Hepatocyte (in vitro differentiated cells): Measurements from ENCODE around the gene LGALS12. TPM values are rescaled to one million over a fixed set of nuclear protein-coding genes. Genes with fewer than 3 reads are reported as not detected.

Experiments
- DNase-seq: peaks from one replicate; pipeline ENCODE4 v3.0.0-alpha.2; 2016; ENCODE audit warnings: low spot score
- H2AFZ ChIP-seq: fragments of 200-600 bp; sonication (generic); 2 replicates; pipeline ENCODE4 v1.6.0; 2016; ENCODE audit warnings: antibody characterized with exemption, mild to moderate bottlenecking
- H3K27ac ChIP-seq: fragments of 200-600 bp; sonication (generic); 2 replicates; pipeline ENCODE4 v1.5.1; 2016; ENCODE audit warnings: mild to moderate bottlenecking
- H3K27me3 ChIP-seq: fragments of 200-600 bp; sonication (generic); 2 replicates; pipeline ENCODE4 v1.6.1; 2016
- H3K36me3 ChIP-seq: fragments of 200-600 bp; sonication (generic); replicated peaks from 2 replicates; pipeline ENCODE4 v1.5.1; 2016; ENCODE audit warnings: low read depth; ENCODE audit not compliant: insufficient read depth
- H3K4me1 ChIP-seq: fragments of 200-600 bp; sonication (generic); 2 replicates; pipeline ENCODE4 v1.5.1; 2016; ENCODE audit warnings: mild to moderate bottlenecking, moderate library complexity; ENCODE audit not compliant: insufficient read depth
- H3K4me2 ChIP-seq: fragments of 200-600 bp; sonication (generic); 2 replicates; pipeline ENCODE4 v1.6.0; 2016
- H3K4me3 ChIP-seq: fragments of 200-600 bp; sonication (generic); 2 replicates; pipeline ENCODE4 v1.5.1; 2016; ENCODE audit warnings: mild to moderate bottlenecking
- H3K79me2 ChIP-seq: fragments of 200-600 bp; sonication (generic); 2 replicates; pipeline ENCODE4 v1.6.0; 2017; ENCODE audit warnings: mild to moderate bottlenecking
- H3K9me2 ChIP-seq: fragments of 200-600 bp; sonication (generic); replicated peaks from 2 replicates; pipeline ENCODE4 v1.6.0; 2017; ENCODE audit warnings: mild to moderate bottlenecking; ENCODE audit not compliant: insufficient read depth
- H3K9me3 ChIP-seq: fragments of 200-600 bp; sonication (generic); 2 replicates; pipeline ENCODE4 v1.5.1; 2016; ENCODE audit warnings: low read depth, mild to moderate bottlenecking
- H4K20me1 ChIP-seq: fragments of 200-600 bp; sonication (generic); 2 replicates; pipeline ENCODE4 v1.6.0; 2016; ENCODE audit warnings: mild to moderate bottlenecking; ENCODE audit not compliant: insufficient read depth, poor library complexity, severe bottlenecking
- EZH2 ChIP-seq: fragments of 200-600 bp; sonication (generic); IDR thresholded peaks from 2 replicates; pipeline ENCODE4 v1.6.1; 2016; ENCODE audit warnings: antibody characterized with exemption, mild to moderate bottlenecking, borderline replicate concordance
- EZH2phosphoT487 ChIP-seq: fragments of 200-600 bp; sonication (generic); IDR thresholded peaks from one replicate; pipeline ENCODE4 v1.6.1; 2018; ENCODE audit warnings: antibody characterized with exemption, mild to moderate bottlenecking, low read depth, moderate library complexity; ENCODE audit not compliant: unreplicated experiment, severe bottlenecking
- WGBS: methylation state at CpG from one replicate; pipeline ENCODE4 v1.1.6; 2016; ENCODE audit warnings: low lambda C conversion rate; ENCODE audit errors: missing lambda C conversion rate; 5-methylcytosine and 5-hydroxymethylcytosine counted together
- polyA plus RNA-seq: library from polyadenylated mRNA; unstranded; fragments of >200 nt; fragmentation: Nextera tagmentation; extraction: Ambion mirVana; gene quantifications from 2 replicates; pipeline ENCODE4 v1.2.1, GENCODE V29; 2016
- total RNA-seq: library from RNA; depleted of rRNA; stranded (reverse); fragments of >200 nt; gene quantifications from 2 replicates; pipeline ENCODE4 v1.2.3, GENCODE V29; 2014
- TF ChIP-seq, protein P1 (sequence below): fragments of 200-600 bp; sonication (generic); IDR thresholded peaks from 2 replicates; pipeline ENCODE4 v1.5.1; 2016; ENCODE audit warnings: antibody characterized with exemption, mild to moderate bottlenecking; ENCODE audit not compliant: poor library complexity

The LGALS12 gene
- total and polyA plus RNA-seq, 2 experiments from 2014 or later, result not detected

- no peak overlapping the region for H3K4me3 ChIP-seq
- no peaks in the 10 kb centered on the region for H4K20me1 ChIP-seq
- TF ChIP-seq EZH2, result no peak
- TF ChIP-seq, protein P1, sequence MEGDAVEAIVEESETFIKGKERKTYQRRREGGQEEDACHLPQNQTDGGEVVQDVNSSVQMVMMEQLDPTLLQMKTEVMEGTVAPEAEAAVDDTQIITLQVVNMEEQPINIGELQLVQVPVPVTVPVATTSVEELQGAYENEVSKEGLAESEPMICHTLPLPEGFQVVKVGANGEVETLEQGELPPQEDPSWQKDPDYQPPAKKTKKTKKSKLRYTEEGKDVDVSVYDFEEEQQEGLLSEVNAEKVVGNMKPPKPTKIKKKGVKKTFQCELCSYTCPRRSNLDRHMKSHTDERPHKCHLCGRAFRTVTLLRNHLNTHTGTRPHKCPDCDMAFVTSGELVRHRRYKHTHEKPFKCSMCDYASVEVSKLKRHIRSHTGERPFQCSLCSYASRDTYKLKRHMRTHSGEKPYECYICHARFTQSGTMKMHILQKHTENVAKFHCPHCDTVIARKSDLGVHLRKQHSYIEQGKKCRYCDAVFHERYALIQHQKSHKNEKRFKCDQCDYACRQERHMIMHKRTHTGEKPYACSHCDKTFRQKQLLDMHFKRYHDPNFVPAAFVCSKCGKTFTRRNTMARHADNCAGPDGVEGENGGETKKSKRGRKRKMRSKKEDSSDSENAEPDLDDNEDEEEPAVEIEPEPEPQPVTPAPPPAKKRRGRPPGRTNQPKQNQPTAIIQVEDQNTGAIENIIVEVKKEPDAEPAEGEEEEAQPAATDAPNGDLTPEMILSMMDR, result no peak
- TF ChIP-seq EZH2phosphoT487, result no peak
- no peaks in the 10 kb centered on the region for H3K4me1 ChIP-seq
- H2AFZ ChIP-seq, result no peak overlapping the region
- no peak for DNase-seq
- no peaks in the 10 kb centered on the region for H3K9me2 ChIP-seq
- H3K79me2 ChIP-seq, result no peaks in the 10 kb centered on the region
- H3K4me2 ChIP-seq, result no peak overlapping the region
- WGBS, result 92% methylated on average over 6 of the region's 6 CpGs
- H3K36me3 ChIP-seq, result no peaks in the 10 kb centered on the region
- H3K9me3 ChIP-seq, result no peaks in the 10 kb centered on the region
- no peak overlapping the region for H3K27ac ChIP-seq
- H3K27me3 ChIP-seq, result no peaks in the 10 kb centered on the region
These were observed 25.8 kb upstream of the LGALS12 start for GRCh38 chr11:63480039-63480438.

DNA sequence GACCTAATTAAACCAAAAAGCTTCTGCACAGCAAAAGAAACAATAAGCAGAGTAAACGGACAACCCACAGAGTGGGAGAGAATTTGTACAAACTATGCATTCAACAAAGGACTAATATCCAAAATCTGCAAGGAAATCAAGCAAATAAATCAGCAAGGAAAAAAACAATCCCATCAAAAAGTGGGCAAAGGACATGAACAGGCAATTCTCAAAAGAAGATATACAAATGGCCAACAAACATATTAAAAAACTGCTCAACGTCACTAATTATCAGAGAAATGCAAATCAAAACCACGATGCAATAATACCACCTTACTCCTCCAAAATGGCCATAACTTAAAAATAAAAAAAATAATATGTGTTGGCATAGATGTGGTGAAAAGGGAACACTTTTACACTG lies 20.1 kb upstream of the LGALS12 start:
- H3K27ac ChIP-seq, result no peak overlapping the region

GRCh38 chr11:63488789-63489188 lies 17.1 kb upstream of the LGALS12 start:
- H3K9me2 ChIP-seq, result no peaks in the 10 kb centered on the region
- no peak overlapping the region for H2AFZ ChIP-seq
- no peaks in the 10 kb centered on the region for H3K36me3 ChIP-seq
- DNase-seq, result no peak
- peaks cover 8% of the 10 kb centered on the region for H3K4me1 ChIP-seq
- H3K4me2 ChIP-seq, result no peak overlapping the region
- no peak overlapping the region for H3K27ac ChIP-seq
- 75% methylated on average over 1 of the region's 1 CpG for WGBS
- H3K9me3 ChIP-seq, result peaks cover 3% of the 10 kb centered on the region
- H3K27me3 ChIP-seq, result peaks cover 5% of the 10 kb centered on the region
- no peaks in the 10 kb centered on the region for H3K79me2 ChIP-seq
- TF ChIP-seq EZH2, result no peak
- TF ChIP-seq, protein P1, result no peak
- TF ChIP-seq EZH2phosphoT487, result no peak
- H3K4me3 ChIP-seq, result no peak overlapping the region
- no peaks in the 10 kb centered on the region for H4K20me1 ChIP-seq

More for the DNA sequence above, 20.1 kb upstream of the LGALS12 start:
- no peak overlapping the region for H3K4me3 ChIP-seq
- H3K79me2 ChIP-seq, result no peaks in the 10 kb centered on the region
- 93% methylated on average over 3 of the region's 3 CpGs for WGBS
- H3K4me2 ChIP-seq, result no peak overlapping the region
- no peaks in the 10 kb centered on the region for H3K36me3 ChIP-seq
- no peaks in the 10 kb centered on the region for H3K9me2 ChIP-seq
- no peaks in the 10 kb centered on the region for H3K9me3 ChIP-seq
- no peaks in the 10 kb centered on the region for H3K4me1 ChIP-seq
- no peak for DNase-seq
- H4K20me1 ChIP-seq, result no peaks in the 10 kb centered on the region
- H2AFZ ChIP-seq, result no peak overlapping the region
- H3K27me3 ChIP-seq, result peaks cover 5% of the 10 kb centered on the region
- TF ChIP-seq EZH2, result no peak

DNA sequence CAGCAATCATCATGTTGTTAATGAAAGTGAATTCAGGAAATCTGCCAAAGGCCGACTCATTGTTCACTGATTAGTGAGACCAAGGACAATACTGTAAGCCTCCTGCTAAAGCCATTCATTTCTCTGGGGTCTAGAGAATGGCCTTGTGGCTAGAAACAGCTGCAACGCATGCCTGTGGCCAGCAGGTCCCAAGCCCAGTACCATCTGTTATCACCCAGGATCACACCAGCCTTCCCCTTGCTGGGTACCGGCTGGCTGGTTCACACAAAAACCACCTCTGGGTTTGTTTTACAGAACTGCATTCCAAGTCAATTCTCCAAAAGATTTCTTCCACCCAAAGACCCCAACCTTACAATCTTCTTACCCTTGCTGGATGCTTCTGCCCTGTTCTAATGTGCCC lies 16.0 kb upstream of the LGALS12 start:
- Histone ChIP-seq H3K9me3 (peaks cover 3% of the 10 kb centered on the region), H3K4me3 (no peak overlapping the region), H3K27me3 (peaks cover 5% of the 10 kb centered on the region), H3K27ac (no peak overlapping the region), H2AFZ (no peak overlapping the region), H3K4me2 (peak overlapping the region; percentile 94), H3K4me1 (peaks cover 8% of the 10 kb centered on the region), H4K20me1 (no peaks in the 10 kb centered on the region), H3K36me3 (no peaks in the 10 kb centered on the region), H3K79me2 (no peaks in the 10 kb centered on the region), H3K9me2 (no peaks in the 10 kb centered on the region)
- WGBS, result 53% methylated on average over 3 of the region's 3 CpGs
- DNase-seq, result no peak
- TF ChIP-seq EZH2 (no peak), EZH2phosphoT487 (no peak)
- TF ChIP-seq, protein P1, result no peak
